PC-3 (cell line): ENCODE data around the gene CDH13.

ENCODE experiments used
- CTCF ChIP-seq: fragments of 300-600 bp; sonication (generic); conservative IDR thresholded peaks from 2 replicates; pipeline ENCODE4 v1.5.1; 2017; ENCODE audit warnings: antibody characterized with exemption, low read depth, mild to moderate bottlenecking, low read length
- EZH2 ChIP-seq: fragments of 300-600 bp; sonication (generic); IDR thresholded peaks from one replicate; pipeline ENCODE4 v1.6.1; 2017; ENCODE audit warnings: antibody characterized with exemption, mild to moderate bottlenecking, low read length; ENCODE audit not compliant: unreplicated experiment

GRCh38 chr16:82675300-82675699, 48.5 kb downstream of the CDH13 start:
- TF ChIP-seq CTCF (no peak), EZH2 (no peak)
